Fibroblast of pulmonary artery (primary cell): ENCODE results near the gene ZC3H13.

Experiments
- DNase-seq: peaks from one replicate; pipeline ENCODE4 v3.0.0-alpha.2; 2010; ENCODE audit warnings: low read depth
- H3K4me3 ChIP-seq: replicated peaks from 2 replicates; pipeline ENCODE4 v1.5.1; 2011; ENCODE audit warnings: low read depth, mild to moderate bottlenecking, control low read depth, low read length, moderate library complexity
- CTCF ChIP-seq: IDR thresholded peaks from 2 replicates; pipeline ENCODE4 v1.5.1; 2011; ENCODE audit warnings: mild to moderate bottlenecking, control low read depth, low read length, inconsistent platforms; ENCODE audit errors: missing control alignments

Gene ZC3H13

GRCh38 chr13:45933203-45933908, 119.2 kb downstream of the ZC3H13 start:
- H3K4me3 ChIP-seq = no peak overlapping the region
- DNase-seq = no peak
- TF ChIP-seq CTCF = no peak

GRCh38 chr13:45932676-45933075, 119.9 kb downstream of the ZC3H13 start:
- DNase-seq = no peak

DNA sequence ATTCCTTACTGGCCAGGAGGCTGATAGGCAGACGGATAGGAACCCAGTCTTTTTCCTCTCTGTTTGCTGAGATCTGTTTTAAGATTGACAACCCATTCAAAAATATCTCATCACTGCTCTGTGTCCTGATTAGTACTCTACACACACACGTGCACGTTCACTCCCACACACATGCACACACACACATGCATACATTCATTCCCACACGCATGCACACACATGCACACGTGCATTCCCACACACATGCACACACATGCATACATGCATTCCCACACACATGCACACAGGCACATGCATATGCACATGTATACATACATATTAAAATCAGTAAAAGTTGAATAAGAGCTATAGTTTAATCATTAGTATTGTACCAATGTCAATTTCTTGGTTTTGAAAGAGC, 120.4 kb downstream of the ZC3H13 start:
- no peak for TF ChIP-seq CTCF
- no peak overlapping the region for H3K4me3 ChIP-seq
- DNase-seq = no peak

More at GRCh38 chr13:45932676-45933075, 119.9 kb downstream of the ZC3H13 start:
- no peak for TF ChIP-seq CTCF
- H3K4me3 ChIP-seq = no peak overlapping the region

GRCh38 chr13:45931211-45931610, 121.3 kb downstream of the ZC3H13 start:
- no peak overlapping the region for H3K4me3 ChIP-seq
- no peak for TF ChIP-seq CTCF
- DNase-seq = no peak

DNA sequence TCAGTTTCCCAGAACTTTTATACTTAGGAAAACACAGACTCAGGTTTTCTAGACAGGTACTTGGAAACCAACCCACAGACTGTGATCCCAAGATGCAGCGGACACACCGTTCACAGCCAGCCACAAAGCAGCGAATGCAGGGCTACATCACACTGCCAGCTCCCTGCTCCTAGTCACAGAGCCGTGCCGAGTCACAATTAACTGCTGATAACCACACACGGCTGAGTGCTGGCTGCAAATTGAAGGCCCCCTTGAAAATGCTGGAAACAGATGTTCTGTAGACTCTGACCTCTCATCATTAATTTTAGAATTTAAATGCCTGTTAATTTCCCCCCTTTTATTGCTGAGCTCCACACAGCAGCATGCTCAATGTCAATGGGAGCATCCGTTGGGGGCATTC, 122.4 kb downstream of the ZC3H13 start:
- no peak for DNase-seq
- H3K4me3 ChIP-seq = no peak overlapping the region
- no peak for TF ChIP-seq CTCF

DNA sequence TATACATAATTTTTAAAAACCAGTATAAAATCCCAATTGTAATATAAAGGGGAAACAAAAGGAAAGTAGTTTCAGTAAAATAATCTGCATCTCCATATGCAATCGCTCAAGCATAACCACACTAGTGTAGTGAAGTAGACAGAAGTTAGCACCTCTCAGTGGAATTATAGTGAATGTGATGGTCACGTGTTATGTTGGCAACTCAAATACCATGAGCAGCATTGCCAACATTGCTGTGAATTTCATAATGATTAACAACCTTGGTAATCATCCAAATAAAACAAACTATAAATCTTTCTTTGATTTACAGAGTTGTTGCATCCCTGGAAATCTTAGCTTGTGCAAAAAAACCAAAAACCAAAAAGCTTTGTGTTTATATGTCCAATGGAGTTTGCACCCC, 123.7 kb downstream of the ZC3H13 start:
- DNase-seq = peak; percentile 14
- H3K4me3 ChIP-seq = no peak overlapping the region
- no peak for TF ChIP-seq CTCF

GRCh38 chr13:45928176-45928575, 124.4 kb downstream of the ZC3H13 start:
- DNase-seq = no peak

More at GRCh38 chr13:45928176-45928575, 124.4 kb downstream of the ZC3H13 start:
- H3K4me3 ChIP-seq = no peak overlapping the region
- TF ChIP-seq CTCF = no peak
